ENCODE measurements around the gene TMTC2.
"Not testable (repeated sequence)": the region's sequence is repeated elsewhere in the genome, so short reads cannot be mapped to it uniquely, and the experiment has no call there.

Gene TMTC2

GRCh38 chr12:82845076-82845475 lies 158.4 kb downstream of the TMTC2 start:
- not testable (repeated sequence) for DNase-seq (ENCODE audit: low read depth)

DNA sequence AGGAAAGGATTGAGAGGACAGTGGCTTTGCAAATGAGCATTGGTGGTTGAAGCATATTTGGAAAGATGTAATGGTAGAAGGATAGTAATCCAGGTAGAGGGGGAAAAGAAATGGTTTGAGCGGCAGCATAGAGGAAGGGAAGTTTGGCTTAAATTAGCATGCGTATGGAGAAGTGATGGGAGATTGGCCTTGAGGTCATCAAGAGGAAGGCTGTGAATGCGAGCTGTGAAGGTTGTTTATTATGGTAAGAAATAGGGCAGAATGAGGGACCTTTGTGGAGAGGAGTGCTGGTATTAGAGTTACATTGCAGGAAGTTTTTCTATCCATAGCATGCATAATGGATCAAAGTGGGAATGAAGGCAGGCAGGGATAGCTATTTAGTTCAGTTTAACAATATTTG lies 162.1 kb downstream of the TMTC2 start:
- DNase-seq (ENCODE audit: low read depth), result no peak

GRCh38 chr12:82852529-82852928 lies 165.8 kb downstream of the TMTC2 start:
- no peak for DNase-seq (ENCODE audit: low read depth)

GRCh38 chr12:82855872-82856271 lies 169.2 kb downstream of the TMTC2 start:
- DNase-seq (ENCODE audit: low read depth), result no peak

- no peak for DNase-seq (ENCODE audit: low read depth)
Measured at GRCh38 chr12:82857276-82857675, 170.6 kb downstream of the TMTC2 start.

- no peak for DNase-seq (ENCODE audit: low read depth)
Measured at GRCh38 chr12:82857911-82858533, 171.3 kb downstream of the TMTC2 start.

DNA sequence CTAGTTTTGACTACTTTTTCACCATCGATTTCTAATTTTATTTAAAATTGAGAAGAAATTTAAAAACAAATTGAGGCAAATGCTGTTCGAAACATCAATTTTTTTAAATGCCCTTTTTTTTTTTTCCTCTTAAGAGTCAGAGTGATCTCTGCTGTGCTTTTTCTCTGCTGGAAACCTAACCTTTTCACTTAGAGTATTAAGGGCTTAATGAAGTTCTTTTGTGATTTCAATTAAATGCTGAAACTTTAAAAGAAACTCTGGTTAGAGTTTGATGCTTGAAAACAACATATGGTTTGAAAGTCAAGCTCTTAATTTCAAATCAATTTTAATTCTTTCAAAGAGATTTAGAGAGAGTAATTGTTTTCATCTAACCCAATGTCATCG lies 171.8 kb downstream of the TMTC2 start:
- DNase-seq (ENCODE audit: low read depth), result no peak

GRCh38 chr12:82862069-82862841 lies 175.5 kb downstream of the TMTC2 start:
- DNase-seq (ENCODE audit: low read depth), result no peak

GRCh38 chr12:82862876-82863649 lies 176.4 kb downstream of the TMTC2 start:
- no peak for DNase-seq (ENCODE audit: low read depth)

DNA sequence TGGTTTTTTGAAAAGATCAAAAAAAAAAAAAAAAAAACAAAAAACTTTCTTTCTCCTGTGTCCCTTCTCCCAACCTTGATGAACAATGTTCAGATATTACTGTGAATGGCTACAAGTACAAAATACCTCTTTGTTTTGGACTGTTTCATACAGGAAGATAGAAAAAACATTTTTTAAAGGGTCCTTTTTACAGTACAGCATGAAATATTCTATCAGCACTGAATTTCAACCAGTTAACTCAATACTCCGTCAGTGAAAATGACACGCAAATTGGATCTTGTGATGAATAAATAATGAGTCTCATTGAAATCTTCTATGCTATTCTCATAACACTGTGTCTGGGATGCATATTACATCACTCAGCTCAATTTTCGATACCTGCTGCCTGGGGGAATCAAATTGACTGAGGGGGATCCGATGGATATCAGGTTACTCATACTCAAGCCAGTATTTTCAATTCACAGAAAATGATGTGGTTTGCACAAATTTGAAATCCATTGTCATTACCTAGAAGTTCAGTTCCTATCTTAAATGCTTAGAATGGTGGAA lies 179.6 kb downstream of the TMTC2 start:
- DNase-seq (ENCODE audit: low read depth), result no peak

DNA sequence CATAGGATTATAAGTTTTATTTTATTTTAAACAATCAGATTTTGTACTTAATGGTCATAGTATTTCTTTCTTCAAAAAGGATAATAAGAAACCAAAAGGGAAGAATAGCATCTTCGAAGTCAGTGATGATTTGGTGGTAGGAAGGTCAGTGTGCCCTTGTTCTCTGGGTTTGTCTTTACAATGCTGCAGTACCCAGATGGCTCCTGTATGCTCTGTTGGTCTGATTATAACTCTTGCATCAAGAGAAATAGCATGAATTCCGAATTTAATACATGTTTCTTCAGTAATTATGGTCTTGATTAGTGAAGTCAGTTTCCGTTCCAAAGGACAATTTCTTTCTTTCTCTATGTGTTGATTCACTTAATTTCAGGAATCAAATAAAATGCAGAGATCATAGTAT lies 180.2 kb downstream of the TMTC2 start:
- DNase-seq (ENCODE audit: low read depth), result no peak

DNA sequence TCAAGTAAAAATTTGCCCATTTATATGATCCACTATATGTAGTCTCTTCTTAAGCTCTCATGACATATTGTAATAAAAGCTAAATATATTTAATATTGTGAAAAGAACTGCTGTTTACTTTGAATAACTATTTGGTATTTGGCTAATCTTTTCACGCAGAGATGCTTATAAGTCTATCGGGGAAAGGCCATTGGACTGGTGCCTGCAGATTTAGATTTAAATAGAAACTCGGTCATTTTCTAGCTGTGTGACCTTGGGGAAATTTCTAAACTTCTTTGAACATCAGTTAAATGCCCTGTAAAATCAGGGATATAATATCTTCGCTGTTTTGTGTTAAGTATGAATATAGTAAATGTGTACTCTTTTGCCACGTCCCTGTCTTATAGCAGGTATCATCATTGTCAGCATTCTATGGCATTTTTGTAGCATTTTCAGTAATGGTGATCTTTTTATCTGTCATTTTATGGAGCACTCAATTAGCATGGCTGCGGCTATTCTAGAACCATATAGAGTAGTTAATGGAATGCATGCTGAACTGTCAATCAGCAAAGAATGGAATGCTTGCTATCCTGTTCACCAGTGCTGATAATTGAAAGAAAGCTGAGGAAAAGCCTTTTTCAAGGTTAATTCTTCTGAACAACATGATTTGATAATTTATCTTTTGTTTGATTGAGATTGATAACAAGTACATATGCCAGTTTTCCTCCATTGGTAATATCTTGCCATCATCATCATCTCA lies 181.2 kb downstream of the TMTC2 start:
- no peak for DNase-seq (ENCODE audit: low read depth)

DNA sequence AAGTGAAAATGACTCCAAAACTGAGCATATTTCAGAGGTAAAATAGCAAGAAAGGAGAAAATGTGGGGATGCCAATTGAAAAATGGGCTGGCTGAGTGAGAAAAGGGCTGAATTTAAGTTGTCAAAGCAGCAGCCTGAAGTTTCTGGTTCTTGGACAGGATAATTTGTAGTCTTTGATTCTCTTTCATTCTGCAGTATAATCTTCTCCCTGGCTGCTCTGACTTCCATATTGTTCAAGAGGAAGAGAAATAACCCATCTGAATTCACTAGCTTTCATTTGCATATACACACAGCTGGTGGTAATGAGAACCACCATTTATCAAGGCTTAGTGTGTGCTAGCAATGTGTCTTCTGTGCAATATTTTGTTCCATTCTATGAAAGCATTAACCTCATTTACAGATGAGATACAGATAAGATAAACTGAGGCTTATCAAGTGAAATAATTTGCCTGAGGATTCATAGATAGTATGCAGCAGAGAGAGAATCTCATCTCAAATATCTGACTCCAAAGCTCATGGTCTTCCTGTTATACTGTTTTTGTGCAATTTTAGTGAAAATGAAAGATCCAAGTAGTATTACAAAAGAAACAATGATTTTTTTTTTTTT lies 184.2 kb downstream of the TMTC2 start:
- no peak for DNase-seq (ENCODE audit: low read depth)

- DNase-seq (ENCODE audit: low read depth), result no peak
Measured at GRCh38 chr12:82872088-82872487, 185.4 kb downstream of the TMTC2 start.

- DNase-seq (ENCODE audit: low read depth), result no peak
Measured at GRCh38 chr12:82873309-82873708, 186.6 kb downstream of the TMTC2 start.

DNA sequence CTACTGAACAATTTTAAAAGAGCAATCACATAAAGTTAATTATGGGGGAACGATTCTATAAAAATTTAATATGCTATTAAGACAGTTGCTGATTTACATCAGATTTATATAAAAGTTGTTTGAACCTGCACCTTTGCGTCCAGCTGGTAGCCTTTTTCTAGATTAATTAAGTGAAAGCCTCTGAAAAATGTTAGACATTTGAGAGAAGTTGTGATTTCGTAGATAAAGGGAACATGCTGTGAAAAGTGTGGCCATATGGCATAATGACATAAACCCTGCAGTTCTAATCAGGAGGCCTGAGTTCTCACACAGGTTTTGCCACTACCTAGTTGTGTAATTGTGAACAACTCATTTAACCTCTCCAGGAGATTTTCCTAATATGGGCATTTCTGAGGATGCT lies 187.2 kb downstream of the TMTC2 start:
- DNase-seq (ENCODE audit: low read depth), result no peak

DNA sequence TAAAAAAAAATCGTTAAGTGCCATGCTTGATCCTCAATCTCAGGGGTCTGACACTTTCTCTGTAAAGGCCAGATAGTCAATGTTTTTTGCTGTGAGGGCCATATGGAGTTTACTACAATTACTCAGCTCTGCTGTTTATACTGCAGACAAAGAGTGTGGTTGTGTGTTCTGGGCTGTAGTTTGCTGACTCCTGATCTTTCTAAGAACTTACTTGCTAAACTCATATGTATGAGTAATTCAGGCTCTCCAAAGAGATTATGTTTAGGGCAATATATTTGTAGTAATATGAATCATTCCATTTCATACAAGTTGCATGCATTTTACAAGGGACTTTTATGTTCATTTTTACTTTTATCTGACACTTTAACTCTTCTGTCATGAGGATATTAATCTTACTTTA lies 188.2 kb downstream of the TMTC2 start:
- no peak for DNase-seq (ENCODE audit: low read depth)

- no peak for DNase-seq (ENCODE audit: low read depth)
Measured at GRCh38 chr12:82876075-82876474, 189.4 kb downstream of the TMTC2 start.

- DNase-seq (ENCODE audit: low read depth), result no peak
Measured at GRCh38 chr12:82877963-82878362, 191.3 kb downstream of the TMTC2 start.

DNA sequence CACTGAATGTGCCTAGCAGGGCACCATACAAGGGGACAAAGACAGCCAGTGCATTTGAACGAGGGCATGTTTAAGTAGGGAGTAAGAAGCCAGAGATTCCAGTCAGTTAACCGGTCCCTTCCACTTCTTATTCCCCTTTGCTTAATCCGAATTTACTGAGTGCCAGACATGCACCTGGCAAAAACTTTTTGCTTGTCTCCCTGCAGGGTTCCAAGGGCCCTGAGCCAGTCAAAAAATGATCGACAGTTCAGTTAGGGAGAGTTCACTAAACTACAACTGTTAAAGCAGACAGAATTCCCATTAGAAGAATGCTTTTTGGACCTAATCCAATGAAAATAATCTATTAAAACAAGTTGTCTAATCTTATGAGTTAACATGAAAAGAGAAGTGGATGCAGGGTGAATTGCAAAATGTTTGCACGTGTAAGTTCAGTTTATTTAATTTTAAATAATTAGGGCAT lies 193.8 kb downstream of the TMTC2 start:
- no peak for DNase-seq (ENCODE audit: low read depth)

Data from fibroblast of the conjunctiva (primary cell).